ENCODE measurements around the gene ARHGAP9.
"Not testable (repeated sequence)": the region's sequence is repeated elsewhere in the genome, so short reads cannot be mapped to it uniquely, and the experiment has no call there.

The ARHGAP9 gene

DNA sequence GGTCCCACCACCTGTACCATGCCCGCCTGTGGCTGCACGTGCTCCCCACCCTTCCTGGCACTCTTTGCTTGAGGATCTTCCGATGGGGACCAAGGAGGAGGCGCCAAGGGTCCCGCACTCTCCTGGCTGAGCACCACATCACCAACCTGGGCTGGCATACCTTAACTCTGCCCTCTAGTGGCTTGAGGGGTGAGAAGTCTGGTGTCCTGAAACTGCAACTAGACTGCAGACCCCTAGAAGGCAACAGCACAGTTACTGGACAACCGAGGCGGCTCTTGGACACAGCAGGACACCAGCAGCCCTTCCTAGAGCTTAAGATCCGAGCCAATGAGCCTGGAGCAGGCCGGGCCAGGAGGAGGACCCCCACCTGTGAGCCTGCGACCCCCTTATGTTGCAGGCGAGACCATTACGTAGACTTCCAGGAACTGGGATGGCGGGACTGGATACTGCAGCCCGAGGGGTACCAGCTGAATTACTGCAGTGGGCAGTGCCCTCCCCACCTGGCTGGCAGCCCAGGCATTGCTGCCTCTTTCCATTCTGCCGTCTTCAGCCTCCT, 23.4 kb downstream of the ARHGAP9 start:
- peak; percentile 88 for DNase-seq

DNA sequence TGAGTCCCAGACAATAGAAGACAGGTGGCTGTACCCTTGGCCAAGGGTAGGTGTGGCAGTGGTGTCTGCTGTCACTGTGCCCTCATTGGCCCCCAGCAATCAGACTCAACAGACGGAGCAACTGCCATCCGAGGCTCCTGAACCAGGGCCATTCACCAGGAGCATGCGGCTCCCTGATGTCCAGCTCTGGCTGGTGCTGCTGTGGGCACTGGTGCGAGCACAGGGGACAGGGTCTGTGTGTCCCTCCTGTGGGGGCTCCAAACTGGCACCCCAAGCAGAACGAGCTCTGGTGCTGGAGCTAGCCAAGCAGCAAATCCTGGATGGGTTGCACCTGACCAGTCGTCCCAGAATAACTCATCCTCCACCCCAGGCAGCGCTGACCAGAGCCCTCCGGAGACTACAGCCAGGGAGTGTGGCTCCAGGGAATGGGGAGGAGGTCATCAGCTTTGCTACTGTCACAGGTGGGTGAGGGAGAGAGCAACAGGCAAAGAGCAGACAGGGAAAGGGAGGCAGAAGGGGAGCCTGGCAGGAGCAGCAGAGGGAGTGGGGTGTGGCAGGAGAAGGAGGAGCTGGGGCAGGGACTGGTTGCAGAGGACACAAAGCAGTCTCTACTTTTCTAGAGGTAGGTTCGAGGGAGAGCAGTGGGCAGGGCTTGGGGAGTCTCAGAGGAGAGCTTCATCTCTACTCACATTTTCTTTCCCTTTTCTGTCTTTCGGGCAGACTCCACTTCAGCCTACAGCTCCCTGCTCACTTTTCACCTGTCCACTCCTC, 24.1 kb downstream of the ARHGAP9 start:
- DNase-seq, result peak; percentile 71

DNA sequence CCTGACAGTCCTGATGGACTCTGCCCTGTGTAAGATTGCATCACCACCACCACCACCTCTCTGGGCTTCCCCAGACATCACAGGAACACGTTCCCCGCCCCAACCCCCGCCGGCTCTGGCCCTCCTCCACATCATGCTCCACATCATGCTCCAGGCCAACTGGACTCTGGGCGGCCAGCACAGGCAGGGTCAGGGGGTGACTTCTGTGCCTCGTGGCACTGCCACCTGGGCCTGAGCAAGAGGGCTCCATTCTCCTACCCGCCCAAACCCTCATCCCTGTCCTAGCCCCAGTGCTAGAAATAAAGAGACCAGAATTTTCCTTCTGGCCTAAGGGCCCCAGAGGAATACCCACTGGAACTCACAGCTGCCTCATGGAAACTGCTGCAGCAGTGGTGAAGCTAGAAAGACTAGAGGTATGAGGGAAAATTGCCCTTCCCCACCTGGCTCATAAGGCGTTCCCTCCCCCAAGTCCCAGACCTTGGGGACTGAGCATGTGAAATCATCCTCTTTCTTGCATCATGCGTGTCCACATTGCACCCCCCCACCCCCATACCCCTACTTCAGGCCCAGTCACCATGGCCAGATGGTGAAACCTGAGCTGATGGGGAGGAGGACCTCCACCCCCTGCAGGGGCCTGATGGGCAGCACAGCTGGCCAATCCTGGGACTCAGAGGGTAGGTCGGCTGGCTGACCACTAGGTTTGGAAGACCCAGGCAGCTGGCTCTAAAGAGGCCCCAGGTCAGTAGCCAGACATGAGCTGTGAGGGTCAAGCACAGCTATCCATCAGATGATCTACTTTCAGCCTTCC, 24.9 kb downstream of the ARHGAP9 start, which contains the start of gene INHBE:
INHBE (plus strand) TSS at position 742 of the 808 bp plus-strand sequence. CDS start 230 bp downstream, outside the sequence.
- DNase-seq, result peak; percentile 97

DNA sequence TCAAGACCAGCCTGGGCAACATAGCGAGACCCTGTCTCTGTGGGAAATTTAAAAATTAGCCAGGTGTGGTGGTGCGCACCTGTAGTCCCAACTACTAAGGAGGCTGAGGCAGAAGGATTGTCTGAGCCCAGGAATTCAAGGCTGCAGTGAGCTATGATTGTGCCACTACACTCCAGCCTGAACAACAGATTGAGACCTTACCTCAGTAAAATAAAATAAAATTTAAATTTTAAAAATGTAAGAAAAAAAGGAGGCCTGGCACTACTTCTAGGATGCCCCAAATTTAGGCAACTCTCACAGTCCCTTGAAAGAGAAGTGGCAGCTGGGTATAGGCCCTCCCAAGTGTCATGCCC, 25.5 kb downstream of the ARHGAP9 start:
- no peak for DNase-seq

DNA sequence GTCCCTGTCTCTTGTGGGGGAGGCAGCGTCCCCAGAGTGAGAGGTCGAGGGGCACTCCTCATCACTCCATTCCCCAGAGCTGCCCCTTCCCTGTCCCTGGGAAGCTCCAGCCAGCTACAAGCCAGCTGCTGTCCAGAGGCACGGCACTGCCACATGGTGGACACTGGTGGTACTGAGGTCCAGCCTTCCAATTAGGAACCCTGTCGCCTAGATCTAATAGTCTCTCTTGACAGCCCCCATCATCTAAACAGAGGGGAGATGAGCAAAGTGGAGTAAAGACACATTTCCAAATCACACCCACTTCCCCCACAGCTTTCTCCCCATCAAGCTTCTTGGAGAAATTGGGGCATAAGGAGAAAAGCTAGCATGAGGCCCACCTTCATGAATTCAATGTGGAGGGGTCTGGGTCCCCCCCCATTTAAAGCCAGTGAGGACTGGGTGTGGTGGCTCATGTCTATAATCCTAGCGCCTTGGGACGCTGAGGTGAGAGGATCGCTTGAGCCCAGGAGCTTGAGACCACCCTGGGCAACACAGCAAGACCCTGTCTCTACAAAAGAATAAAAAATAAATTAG, 26.6 kb downstream of the ARHGAP9 start:
- DNase-seq, result peak; percentile 92

DNA sequence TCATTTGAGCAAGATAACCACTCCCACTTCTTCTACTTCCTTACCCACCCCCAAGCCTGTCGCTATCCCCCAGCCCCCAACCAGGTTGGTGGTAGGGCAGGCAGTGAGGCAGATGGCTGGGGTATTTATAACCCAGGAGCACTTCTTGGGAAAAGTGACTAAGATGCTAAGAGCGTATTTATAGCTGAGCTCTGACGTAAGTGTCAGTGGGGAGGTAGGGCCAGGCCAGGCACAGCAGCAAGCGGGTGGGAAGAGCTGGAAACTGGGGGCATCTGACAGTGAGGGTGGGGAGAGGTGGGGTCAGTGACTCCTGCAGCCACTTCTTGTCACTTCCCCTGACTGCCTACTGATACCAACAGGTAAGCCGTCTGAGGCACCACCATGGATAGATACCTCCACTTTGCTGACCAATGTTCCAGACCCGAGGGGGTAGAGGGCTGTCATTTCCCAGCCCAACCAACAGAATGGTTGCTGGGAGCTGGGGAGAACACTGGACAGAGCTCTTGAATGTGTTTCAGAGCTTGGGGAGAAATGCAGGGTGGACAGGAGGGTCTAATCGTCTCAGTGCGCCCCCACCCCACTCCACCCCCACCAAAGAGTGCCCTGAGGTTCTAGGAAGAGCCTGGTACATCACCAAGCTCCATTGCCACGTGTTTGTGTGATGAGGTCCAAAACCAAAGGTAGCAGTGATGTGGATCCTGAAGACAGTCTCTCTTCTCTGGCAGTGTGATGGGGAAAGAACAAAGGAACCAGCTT, 27.3 kb downstream of the ARHGAP9 start:
- DNase-seq, result peak; percentile 84

DNA sequence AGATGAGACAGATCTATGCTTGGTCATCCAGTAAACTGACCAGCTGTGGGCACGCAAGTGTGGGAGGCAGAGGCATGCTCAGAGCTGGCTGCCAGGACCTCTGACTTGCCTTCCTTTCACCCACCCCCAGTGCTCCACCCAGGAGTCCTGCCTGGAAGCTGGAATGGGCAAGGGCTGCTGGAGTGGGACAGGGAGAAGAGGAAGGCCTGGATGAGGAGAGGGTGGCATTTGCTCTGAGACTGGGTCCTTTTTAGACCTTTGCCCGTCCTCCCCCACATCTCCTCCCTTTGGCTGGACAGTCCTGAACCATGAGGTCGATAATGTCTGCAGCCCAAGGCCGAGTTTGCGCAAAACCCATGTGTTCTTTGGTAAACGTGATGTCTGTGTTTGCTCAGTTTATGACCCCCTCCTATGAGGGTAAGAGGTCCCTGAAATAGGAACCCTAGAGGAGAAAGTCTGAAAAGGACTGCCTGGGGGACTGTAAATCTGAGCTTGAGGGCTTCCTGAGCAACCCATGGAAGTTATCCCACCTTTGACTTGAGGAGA, 28.4 kb downstream of the ARHGAP9 start:
- no peak for DNase-seq

DNA sequence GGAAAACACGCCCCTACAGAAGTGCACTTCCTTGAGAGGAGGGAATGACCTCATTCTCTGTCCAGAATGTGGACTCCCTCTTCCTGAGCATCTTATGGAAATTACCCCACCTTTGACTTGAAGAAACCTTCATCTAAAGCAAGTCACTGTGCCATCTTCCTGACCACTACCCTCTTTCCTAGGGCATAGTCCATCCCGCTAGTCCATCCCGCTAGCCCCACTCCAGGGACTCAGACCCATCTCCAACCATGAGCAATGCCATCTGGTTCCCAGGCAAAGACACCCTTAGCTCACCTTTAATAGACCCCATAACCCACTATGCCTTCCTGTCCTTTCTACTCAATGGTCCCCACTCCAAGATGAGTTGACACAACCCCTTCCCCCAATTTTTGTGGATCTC, 29.6 kb downstream of the ARHGAP9 start:
- no peak for DNase-seq

DNA sequence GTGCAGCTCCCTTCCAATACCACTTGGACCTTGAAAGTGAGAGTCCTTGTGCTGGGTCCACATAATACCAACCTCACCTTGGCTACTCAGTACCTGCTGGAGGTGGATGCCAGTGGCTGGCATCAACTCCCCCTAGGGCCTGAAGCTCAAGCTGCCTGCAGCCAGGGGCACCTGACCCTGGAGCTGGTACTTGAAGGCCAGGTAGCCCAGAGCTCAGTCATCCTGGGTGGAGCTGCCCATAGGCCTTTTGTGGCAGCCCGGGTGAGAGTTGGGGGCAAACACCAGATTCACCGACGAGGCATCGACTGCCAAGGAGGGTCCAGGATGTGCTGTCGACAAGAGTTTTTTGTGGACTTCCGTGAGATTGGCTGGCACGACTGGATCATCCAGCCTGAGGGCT, 30.3 kb downstream of the ARHGAP9 start:
- no peak for DNase-seq

DNA sequence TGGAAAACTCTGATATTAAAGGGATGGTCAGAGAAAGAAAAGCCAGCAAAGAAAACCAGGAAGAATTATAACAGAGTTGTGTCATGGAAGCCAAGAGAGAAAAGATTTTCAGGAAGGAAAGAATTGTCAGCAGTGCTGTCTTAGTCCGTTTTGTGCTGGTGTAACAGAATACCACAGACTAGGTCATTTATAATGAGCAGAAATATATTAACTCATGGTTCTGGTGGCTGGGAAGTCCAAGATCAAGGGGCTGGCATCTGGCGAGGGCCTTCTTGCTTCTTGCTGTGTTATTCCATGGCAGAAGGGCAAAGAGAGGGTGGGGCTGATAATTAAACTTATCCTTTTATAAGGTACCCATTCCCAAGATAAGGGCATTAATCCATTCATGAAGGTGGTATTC, 31.0 kb downstream of the ARHGAP9 start:
- DNase-seq, result no peak

DNA sequence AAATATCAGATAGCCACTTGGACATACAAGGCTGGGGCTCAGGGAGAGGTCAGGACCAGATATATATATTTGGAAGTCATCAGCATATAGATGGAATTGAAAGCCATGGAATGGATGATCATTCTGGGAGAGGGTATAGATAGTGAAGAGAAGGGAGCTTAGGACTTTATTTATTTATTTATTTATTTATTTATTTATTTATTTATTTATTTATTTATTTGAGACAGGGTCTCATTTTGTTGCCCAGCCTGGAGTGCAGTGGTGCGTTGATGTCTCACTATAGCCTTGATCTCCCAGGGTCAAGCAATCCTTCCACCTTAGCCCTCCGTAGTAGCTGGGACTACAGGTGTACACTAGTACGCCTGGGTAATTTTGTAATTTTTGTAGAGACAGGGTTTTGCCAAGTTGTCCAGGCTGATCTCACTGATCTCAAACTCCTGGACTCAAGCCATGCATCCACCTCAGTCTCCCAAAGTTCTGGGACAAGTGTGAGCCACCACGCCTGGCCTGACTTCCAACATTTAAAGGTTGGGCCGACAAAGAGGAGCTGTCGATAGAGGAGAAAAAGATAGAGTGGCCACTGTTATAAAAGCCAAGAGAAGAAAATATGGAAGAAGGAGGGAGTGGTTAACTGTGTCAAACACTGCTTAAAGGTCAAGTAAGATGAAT, 33.2 kb downstream of the ARHGAP9 start:
- no peak for DNase-seq

DNA sequence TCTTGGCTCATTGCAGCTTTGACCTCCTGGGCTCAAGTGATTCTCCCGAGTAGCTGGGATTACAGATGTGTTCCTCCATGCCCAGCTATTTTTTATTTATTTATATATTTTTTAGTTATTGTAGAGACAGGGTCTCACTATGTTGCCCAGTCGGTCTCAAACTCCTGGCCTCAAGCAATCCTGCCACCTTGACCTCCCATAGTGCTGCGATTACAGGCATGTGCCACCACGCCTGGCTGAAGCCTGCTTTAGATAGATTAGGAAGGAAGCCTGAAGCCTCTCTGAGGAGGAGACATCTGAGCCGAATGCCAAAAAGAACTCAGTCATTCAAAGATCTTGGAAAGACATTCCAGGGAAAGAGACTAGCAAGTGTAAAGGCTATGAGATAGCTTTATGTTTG, 34.9 kb downstream of the ARHGAP9 start:
- DNase-seq, result no peak

DNA sequence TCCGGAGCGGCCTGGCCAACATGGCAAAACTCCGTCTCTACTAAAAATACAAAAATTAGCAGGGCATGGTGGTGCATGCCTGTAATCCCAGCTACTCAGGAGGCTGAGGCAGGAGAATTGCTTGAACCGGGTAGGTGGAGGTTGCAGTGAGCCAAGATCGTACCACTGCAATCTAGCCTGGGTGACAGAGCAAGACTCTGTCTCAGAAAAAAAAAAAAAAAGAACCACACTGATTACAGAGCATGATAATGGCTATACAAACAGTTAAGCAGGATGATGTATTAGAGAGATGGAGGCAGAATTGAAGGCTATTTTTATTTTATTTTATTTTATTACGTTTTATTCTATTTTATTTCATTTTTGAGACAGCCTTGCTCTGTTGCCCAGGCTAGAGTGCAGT, 35.3 kb downstream of the ARHGAP9 start:
- peak; percentile 22 for DNase-seq

DNA sequence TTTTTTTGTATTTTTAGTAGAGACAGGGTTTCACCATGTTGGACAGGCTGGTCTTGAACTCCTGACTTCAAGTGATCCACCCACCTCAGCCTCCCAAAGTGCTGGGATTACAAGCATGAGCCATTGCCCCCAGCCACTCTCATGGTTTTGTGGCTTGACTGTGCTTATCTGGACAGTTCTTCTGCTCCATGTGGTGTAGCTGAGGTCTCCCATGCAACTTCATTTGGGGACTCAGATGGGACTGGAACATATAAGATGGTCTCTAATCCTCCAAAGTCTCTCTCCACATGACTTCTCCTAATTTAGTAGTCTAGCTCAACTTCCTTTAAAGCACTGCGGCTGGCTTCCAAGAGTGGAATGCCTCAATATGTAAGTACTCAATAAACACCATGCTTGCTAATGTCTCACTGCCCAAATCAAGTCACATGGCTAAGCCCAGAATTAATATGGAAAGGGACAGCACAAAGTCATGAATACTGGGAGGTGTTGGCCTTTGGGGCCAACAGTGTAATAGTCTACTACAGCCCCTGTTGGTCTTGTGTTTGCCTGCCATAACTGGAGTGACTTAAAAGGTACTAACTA, 37.7 kb downstream of the ARHGAP9 start:
- DNase-seq, result peak; percentile 75

DNA sequence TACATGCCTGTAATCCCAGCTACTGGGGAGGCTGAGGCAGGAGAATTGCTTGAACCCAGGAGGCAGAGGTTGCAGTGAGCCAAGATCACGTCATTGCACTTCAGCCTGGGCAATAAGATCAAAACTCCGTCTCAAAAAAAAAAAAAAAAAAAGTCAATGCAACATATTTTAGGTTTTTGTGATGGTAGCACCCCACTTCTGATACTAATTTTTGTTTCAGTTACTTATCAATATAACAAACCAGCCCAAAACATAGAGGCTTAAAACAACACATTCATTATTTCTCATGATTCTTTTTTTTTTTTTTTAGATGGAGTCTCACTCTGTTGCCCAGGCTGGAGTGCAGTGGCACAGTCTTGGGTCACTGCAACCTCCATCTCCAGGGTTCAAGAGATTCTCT, 38.3 kb downstream of the ARHGAP9 start:
- DNase-seq, result not testable (repeated sequence)

DNA sequence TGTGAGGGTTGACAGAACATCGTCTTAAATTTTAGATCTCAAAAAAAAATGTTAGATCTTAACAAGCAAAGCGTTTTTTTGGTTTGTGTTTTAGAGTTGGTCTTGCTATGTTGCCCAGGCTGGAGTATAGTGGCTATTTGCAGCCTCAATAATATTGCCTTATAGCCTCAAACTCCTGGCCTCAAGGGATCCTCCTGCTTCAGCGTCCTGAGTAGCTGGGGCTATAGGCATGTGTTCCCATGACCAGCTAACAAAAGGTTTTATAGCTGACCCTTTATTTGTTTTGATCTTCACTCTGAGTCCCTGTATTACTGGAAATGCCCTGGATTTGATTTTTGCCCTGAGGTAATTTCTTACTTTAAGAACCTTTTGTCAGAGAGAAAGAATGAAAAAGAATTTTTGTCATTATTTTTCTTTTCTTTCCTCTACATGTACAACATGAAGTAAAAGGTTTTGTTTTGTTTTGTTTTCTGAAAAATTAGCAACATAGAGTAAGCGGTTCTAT, 39.9 kb downstream of the ARHGAP9 start:
- DNase-seq, result no peak

DNA sequence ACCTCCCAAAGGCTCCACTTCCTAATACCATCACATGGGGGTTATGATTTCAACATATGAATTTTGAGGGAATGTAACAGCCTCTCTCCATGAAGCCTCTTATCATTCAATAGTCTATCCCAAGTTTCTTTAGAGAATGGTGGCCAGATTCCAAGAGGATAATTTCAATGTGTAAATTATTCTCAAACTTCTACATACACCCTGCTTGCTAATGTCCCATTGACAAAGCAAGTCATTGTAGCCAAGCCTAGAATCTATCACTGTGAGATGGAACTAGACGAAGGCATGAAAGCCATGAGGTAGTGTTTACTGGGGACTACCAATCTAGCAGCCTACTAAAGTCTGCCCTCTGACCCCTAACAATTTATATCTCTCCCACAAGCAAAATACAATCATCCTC, 41.3 kb downstream of the ARHGAP9 start:
- no peak for DNase-seq

DNA sequence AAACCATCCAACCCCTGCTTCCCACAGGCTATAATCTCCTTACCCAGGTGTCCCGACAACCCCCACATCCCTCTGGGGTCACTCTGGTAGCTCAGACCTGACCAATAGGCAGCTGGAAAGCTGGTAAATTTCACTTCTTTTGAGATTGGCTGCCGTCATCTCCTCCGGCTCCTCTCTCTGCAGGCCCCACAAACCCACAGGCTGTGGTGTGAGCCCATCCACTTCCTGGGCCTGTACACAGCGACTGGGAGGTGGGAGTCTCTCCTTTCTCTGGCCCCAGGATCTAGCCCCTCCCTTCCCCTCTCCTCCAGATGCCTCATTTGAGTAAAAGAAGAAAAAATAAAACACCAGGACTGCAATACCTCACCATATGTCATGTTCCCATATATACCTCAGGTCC, 44.4 kb downstream of the ARHGAP9 start:
- DNase-seq, result no peak

DNA sequence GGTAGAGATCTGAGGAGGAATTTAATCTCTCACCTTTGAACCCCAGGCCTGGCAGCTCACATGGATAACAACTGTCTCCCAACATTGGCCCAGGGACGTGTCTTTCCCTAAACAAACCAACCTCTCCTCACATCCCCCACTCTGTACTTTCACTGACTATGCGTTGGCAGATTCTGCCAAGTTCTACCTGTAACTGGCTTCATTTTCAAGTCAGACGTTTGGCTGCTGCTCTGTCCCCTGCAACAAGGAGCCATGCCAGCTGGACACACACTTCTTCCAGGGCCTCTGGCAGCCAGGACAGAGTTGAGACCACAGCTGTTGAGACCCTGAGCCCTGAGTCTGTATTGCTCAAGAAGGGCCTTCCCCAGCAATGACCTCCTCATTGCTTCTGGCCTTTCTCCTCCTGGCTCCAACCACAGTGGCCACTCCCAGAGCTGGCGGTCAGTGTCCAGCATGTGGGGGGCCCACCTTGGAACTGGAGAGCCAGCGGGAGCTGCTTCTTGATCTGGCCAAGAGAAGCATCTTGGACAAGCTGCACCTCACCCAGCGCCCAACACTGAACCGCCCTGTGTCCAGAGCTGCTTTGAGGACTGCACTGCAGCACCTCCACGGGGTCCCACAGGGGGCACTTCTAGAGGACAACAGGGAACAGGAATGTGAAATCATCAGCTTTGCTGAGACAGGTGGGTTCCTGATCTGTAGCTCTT, 45.0 kb downstream of the ARHGAP9 start, which contains the start of gene INHBC:
INHBC (plus strand) TSS at position 268 of the 707 bp plus-strand sequence; CDS start at position 371, 103 bp downstream.
- no peak for DNase-seq

DNA sequence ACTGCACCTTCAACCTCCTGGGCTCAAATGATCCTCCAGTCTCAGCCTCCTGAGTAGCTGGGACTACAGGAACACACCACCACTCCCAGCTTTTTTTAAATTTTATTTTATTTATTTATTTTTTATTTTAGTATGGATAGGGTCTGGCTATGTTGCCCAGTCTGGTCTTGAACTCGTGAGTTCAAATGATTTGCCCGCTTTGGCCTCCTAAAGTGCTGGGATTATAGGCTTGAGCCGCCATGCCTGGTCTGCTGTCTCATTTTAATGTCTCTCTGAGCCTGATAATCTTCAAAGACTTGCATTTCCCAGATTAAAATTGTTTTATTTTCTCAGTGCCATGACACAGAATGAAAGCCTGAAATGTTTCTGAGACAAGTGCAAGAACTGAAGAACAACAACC, 46.3 kb downstream of the ARHGAP9 start:
- no peak for DNase-seq

Measured in OCI-M1 (cell line).